H9 (cell line): ENCODE measurements around the gene ITSN1. TPM values are rescaled to one million over a fixed set of nuclear protein-coding genes. Genes with fewer than 3 reads are reported as not detected.

ENCODE experiments used
- DNase-seq: peaks from one replicate; pipeline ENCODE4 v3.0.0-alpha.2; 2017
- H2AFZ ChIP-seq: one replicate; pipeline ENCODE4 v1.6.1; 2013; ENCODE audit warnings: mild to moderate bottlenecking, low read length, control low read depth, moderate library complexity
- H2AK5ac ChIP-seq: 2 replicates; pipeline ENCODE4 v1.6.1; 2013; ENCODE audit warnings: low read length, control low read depth, mixed read lengths; ENCODE audit not compliant: insufficient read length
- H2BK120ac ChIP-seq: one replicate; pipeline ENCODE4 v1.6.1; 2013; ENCODE audit warnings: low read depth, mild to moderate bottlenecking, low read length, control low read depth, inconsistent platforms; ENCODE audit not compliant: poor library complexity, severe bottlenecking
- H2BK12ac ChIP-seq: 2 replicates; pipeline ENCODE4 v1.6.1; 2013; ENCODE audit warnings: low read length, control low read depth, mixed read lengths, low read depth; ENCODE audit not compliant: insufficient read length
- H2BK15ac ChIP-seq: 2 replicates; pipeline ENCODE4 v1.6.1; 2013; ENCODE audit warnings: low read depth, low read length, control low read depth
- H2BK20ac ChIP-seq: one replicate; pipeline ENCODE4 v1.6.1; 2013; ENCODE audit warnings: low read depth, mild to moderate bottlenecking, low read length, control low read depth, inconsistent platforms; ENCODE audit not compliant: poor library complexity, severe bottlenecking
- H2BK5ac ChIP-seq: 2 replicates; pipeline ENCODE4 v1.6.1; 2013; ENCODE audit warnings: low read length, control low read depth, mixed read lengths; ENCODE audit not compliant: insufficient read length
- H3K14ac ChIP-seq: 2 replicates; pipeline ENCODE4 v1.6.1; 2013; ENCODE audit warnings: low read length, control low read depth; ENCODE audit not compliant: insufficient read depth
- H3K18ac ChIP-seq: 2 replicates; pipeline ENCODE4 v1.6.1; 2013; ENCODE audit warnings: low read depth, mild to moderate bottlenecking, mixed read lengths, low read length, control low read depth; ENCODE audit not compliant: insufficient read length
- H3K23ac ChIP-seq: 2 replicates; pipeline ENCODE4 v1.6.1; 2013; ENCODE audit warnings: low read length, control low read depth, mixed read lengths, low read depth; ENCODE audit not compliant: insufficient read length
- H3K23me2 ChIP-seq: 2 replicates; pipeline ENCODE4 v1.6.1; 2013; ENCODE audit warnings: low read depth, mild to moderate bottlenecking, mixed read lengths, low read length, control low read depth; ENCODE audit not compliant: insufficient read length, poor library complexity, severe bottlenecking
- H3K27ac ChIP-seq: 2 replicates; pipeline ENCODE4 v1.5.1; 2013; ENCODE audit warnings: low read length, control low read depth, mixed read lengths, low read depth; ENCODE audit not compliant: insufficient read length
- H3K27me3 ChIP-seq: 2 replicates; pipeline ENCODE4 v1.6.1; 2013; ENCODE audit warnings: low read length, control low read depth, inconsistent platforms; ENCODE audit not compliant: insufficient read depth
- H3K4ac ChIP-seq: 2 replicates; pipeline ENCODE4 v1.6.1; 2013; ENCODE audit warnings: low read depth, mild to moderate bottlenecking, control low read depth, inconsistent platforms, low read length, moderate library complexity
- H3K4me1 ChIP-seq: 2 replicates; pipeline ENCODE4 v1.6.1; 2013; ENCODE audit warnings: low read length, control low read depth, inconsistent platforms; ENCODE audit not compliant: insufficient read depth
- H3K4me2 ChIP-seq: 2 replicates; pipeline ENCODE4 v1.6.1; 2013; ENCODE audit warnings: low read length, control low read depth, mixed read lengths; ENCODE audit not compliant: insufficient read length, insufficient read depth
- H3K56ac ChIP-seq: 2 replicates; pipeline ENCODE4 v1.6.1; 2013; ENCODE audit warnings: low read depth, mild to moderate bottlenecking, mixed read lengths, low read length, control low read depth; ENCODE audit not compliant: insufficient read length
- H3K79me1 ChIP-seq: 2 replicates; pipeline ENCODE4 v1.6.1; 2013; ENCODE audit warnings: low read depth, mild to moderate bottlenecking, moderate library complexity, low read length, control low read depth, inconsistent platforms; ENCODE audit not compliant: insufficient read depth, poor library complexity, severe bottlenecking
- H3K79me2 ChIP-seq: 2 replicates; pipeline ENCODE4 v1.6.1; 2013; ENCODE audit warnings: low read length, control low read depth, inconsistent platforms; ENCODE audit not compliant: insufficient read depth
- H3K9ac ChIP-seq: 2 replicates; pipeline ENCODE4 v1.6.1; 2013; ENCODE audit warnings: low read length, control low read depth, mixed read lengths; ENCODE audit not compliant: insufficient read length; ENCODE audit errors: extremely low read depth
- H3K9me3 ChIP-seq: one replicate; pipeline ENCODE4 v1.6.1; 2013; ENCODE audit warnings: low read depth, low read length, inconsistent platforms; ENCODE audit not compliant: control insufficient read depth
- H3T11ph ChIP-seq: one replicate; pipeline ENCODE4 v1.6.1; 2013; ENCODE audit warnings: mild to moderate bottlenecking, low read length, control low read depth, inconsistent platforms
- H4K20me1 ChIP-seq: one replicate; pipeline ENCODE4 v1.6.1; 2013; ENCODE audit not compliant: control insufficient read depth, insufficient read length, insufficient read depth
- H4K5ac ChIP-seq: 2 replicates; pipeline ENCODE4 v1.6.1; 2013; ENCODE audit warnings: low read depth, mild to moderate bottlenecking, mixed read lengths, low read length, control low read depth; ENCODE audit not compliant: insufficient read length
- H4K8ac ChIP-seq: replicated peaks from 2 replicates; pipeline ENCODE4 v1.6.1; 2013; ENCODE audit warnings: low read length, control low read depth, mixed read lengths, low read depth; ENCODE audit not compliant: insufficient read length
- H4K91ac ChIP-seq: 2 replicates; pipeline ENCODE4 v1.6.1; 2013; ENCODE audit warnings: low read depth, mild to moderate bottlenecking, moderate library complexity, mixed read lengths, low read length, control low read depth; ENCODE audit not compliant: insufficient read length
- H3K27ac Mint-ChIP-seq, 3 experiments: 2 replicates in 2 of 3; 3 replicates in 1 of 3; pipeline ENCODE4 v1.8.0; 2020 to 2021; ENCODE audit warnings: mixed read lengths in 3 of 3, mild to moderate bottlenecking in 1 of 3, moderate library complexity in 1 of 3
- H3K27me3 Mint-ChIP-seq: 2 replicates; pipeline ENCODE4 v1.8.0; 2021; ENCODE audit warnings: low read depth, mild to moderate bottlenecking, moderate library complexity, mixed read lengths
- H3K36me3 Mint-ChIP-seq, 3 experiments: 2 replicates in 2 of 3; 3 replicates in 1 of 3; pipeline ENCODE4 v1.8.0; 2020 to 2021; ENCODE audit warnings: low read depth in 3 of 3, mixed read lengths in 3 of 3; ENCODE audit not compliant: insufficient read depth in 1 of 3
- H3K4me1 Mint-ChIP-seq, 2 experiments: 2 replicates each; pipeline ENCODE4 v1.8.0; 2020; ENCODE audit warnings: mixed read lengths in 2 of 2
- H3K4me3 Mint-ChIP-seq, 2 experiments: 2 replicates in 1 of 2; 3 replicates in 1 of 2; pipeline ENCODE4 v1.8.0; 2020 to 2021; ENCODE audit warnings: mild to moderate bottlenecking in 2 of 2, mixed read lengths in 2 of 2, moderate library complexity in 1 of 2
- H3K9me3 Mint-ChIP-seq, 2 experiments: 2 replicates in 1 of 2; 3 replicates in 1 of 2; pipeline ENCODE4 v1.8.0; 2020; ENCODE audit warnings: mild to moderate bottlenecking in 2 of 2, mixed read lengths in 2 of 2, moderate library complexity in 1 of 2
- WGBS: extraction: QIAGEN DNeasy Blood & Tissue Kit; methylation state at CpG from one replicate; pipeline ENCODE4 v1.1.7; 2013; ENCODE audit warnings: missing lambda C conversion rate, low lambda C conversion rate, mixed read lengths; ENCODE audit not compliant: insufficient read length; ENCODE audit errors: extremely low coverage; 5-methylcytosine and 5-hydroxymethylcytosine counted together
- total RNA-seq: library from RNA; stranded (reverse); gene quantifications from 2 replicates; pipeline ENCODE4 v1.2.1, GENCODE V29; 2021
- TF ChIP-seq, protein P1 (sequence below): fragments of 200-600 bp; sonication (generic); conservative IDR thresholded peaks from 3 replicates; pipeline ENCODE4 v1.8.0; 2021; ENCODE audit warnings: antibody characterized with exemption, mild to moderate bottlenecking

ITSN1 gene
- total RNA-seq, 1 experiment from 2014 or later = 94.2 TPM

DNA sequence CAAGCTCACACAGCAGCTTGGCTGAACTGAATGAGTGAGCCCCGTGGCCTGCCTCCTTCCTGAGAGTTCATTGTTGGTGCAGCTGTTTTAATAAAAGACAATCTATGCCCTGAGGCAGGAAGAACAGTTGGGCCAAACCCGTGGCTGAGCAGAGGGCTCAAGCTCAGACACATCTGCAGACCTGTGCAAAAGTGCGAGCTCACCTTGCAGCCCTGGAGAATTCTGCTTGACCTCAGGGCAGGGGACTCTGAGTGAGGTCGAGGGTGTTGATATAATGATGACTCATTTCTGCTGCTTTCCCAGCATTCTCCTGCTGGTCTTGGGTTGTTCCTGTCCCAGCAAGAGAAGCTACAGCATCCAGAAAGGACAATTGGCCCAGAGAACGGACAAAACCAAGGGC is 212.3 kb downstream of the ITSN1 start:
- Histone ChIP-seq H2AFZ (no peak overlapping the region), H3K18ac (no peak overlapping the region), H2BK120ac (no peak overlapping the region), H4K20me1 (no peaks in the 10 kb centered on the region), H3T11ph (no peak overlapping the region), H3K4me2 (no peak overlapping the region), H2BK15ac (no peak overlapping the region), H3K4ac (no peak overlapping the region), H3K79me2 (no peaks in the 10 kb centered on the region), H4K5ac (no peak overlapping the region), H2AK5ac (no peak overlapping the region), H3K23me2 (no peaks in the 10 kb centered on the region), H3K56ac (no peak overlapping the region), H2BK12ac (no peak overlapping the region), H4K8ac (no peak overlapping the region), H3K23ac (no peak overlapping the region), H3K27ac (no peak overlapping the region), H3K4me1 (no peaks in the 10 kb centered on the region), H3K27me3 (no peaks in the 10 kb centered on the region), H2BK20ac (no peak overlapping the region), H2BK5ac (no peak overlapping the region), H3K9me3 (no peaks in the 10 kb centered on the region), H4K91ac (no peak overlapping the region), H3K14ac (no peak overlapping the region; the same call in 1 of the 2 replicates), H3K79me1 (no peaks in the 10 kb centered on the region), H3K9ac (no peak overlapping the region)
- no CpG with 5 or more reads among the region's 5 CpGs for WGBS
- Mint-ChIP-seq H3K27ac (no peak overlapping the region), H3K27me3 (peaks cover 3% of the 10 kb centered on the region; the same call in 1 of the 2 replicates), H3K36me3 (no peaks in the 10 kb centered on the region), H3K4me3 (no peak overlapping the region; a peak in 1 of 5 replicates), H3K4me1 (peaks cover 20% of the 10 kb centered on the region in 2 experiments), H3K9me3 (no peaks in the 10 kb centered on the region)
- TF ChIP-seq, protein P1, sequence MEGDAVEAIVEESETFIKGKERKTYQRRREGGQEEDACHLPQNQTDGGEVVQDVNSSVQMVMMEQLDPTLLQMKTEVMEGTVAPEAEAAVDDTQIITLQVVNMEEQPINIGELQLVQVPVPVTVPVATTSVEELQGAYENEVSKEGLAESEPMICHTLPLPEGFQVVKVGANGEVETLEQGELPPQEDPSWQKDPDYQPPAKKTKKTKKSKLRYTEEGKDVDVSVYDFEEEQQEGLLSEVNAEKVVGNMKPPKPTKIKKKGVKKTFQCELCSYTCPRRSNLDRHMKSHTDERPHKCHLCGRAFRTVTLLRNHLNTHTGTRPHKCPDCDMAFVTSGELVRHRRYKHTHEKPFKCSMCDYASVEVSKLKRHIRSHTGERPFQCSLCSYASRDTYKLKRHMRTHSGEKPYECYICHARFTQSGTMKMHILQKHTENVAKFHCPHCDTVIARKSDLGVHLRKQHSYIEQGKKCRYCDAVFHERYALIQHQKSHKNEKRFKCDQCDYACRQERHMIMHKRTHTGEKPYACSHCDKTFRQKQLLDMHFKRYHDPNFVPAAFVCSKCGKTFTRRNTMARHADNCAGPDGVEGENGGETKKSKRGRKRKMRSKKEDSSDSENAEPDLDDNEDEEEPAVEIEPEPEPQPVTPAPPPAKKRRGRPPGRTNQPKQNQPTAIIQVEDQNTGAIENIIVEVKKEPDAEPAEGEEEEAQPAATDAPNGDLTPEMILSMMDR = no peak
- DNase-seq = no peak
